ENCODE results near the gene SEPTIN14. TPM values are rescaled to one million over a fixed set of nuclear protein-coding genes. Genes with fewer than 3 reads are reported as not detected.
"Not testable (repeated sequence)": the region's sequence is repeated elsewhere in the genome, so short reads cannot be mapped to it uniquely, and the experiment has no call there.

SEPTIN14 gene
- total and polyA plus RNA-seq, 2 of the 8 experiments (the other 6 are each of a cell fraction or from before 2014, with no cell fraction given): not detected

- no peak for TF ChIP-seq CBX5 (IDR thresholded peaks at IDR 0.05; ENCODE audit: low read depth, low read length)
Observed at GRCh38 chr7:55786901-55787300, 75.7 kb downstream of the SEPTIN14 start (continued).

GRCh38 chr7:55785444-55785843, 77.1 kb downstream of the SEPTIN14 start:
- H3K4ac ChIP-seq (replicated peaks; ENCODE audit: insufficient read length, low read depth, low read length); H3K4me3 ChIP-seq (ENCODE audit: extremely low read depth in 1 of 4, insufficient read depth in 2 of 4, low read depth in 3 of 4, low read length in 4 of 4); H3K4me1 ChIP-seq (replicated peaks in 1 of 4; ENCODE audit: control insufficient read depth in 3 of 4, insufficient read depth in 4 of 4, low read length in 3 of 4); H3K14ac ChIP-seq (ENCODE audit: insufficient read length); H3K79me1 ChIP-seq (ENCODE audit: low read depth, low read length); POLR2A ChIA-PET (ENCODE audit: partially characterized antibody); H2BK20ac ChIP-seq (ENCODE audit: low read length); H4K91ac ChIP-seq (replicated peaks; ENCODE audit: insufficient read length, low read length); H2BK5ac ChIP-seq (ENCODE audit: low read depth, low read length); H4K5ac ChIP-seq (ENCODE audit: insufficient read length, low read depth, low read length); DNase-seq (ENCODE audit: low read depth in 1 of 2, low spot score in 2 of 2); H3K9ac ChIP-seq (replicated peaks in 1 of 4; ENCODE audit: extremely low read depth in 1 of 4, low read depth in 3 of 4, low read length in 3 of 4); H3K56ac ChIP-seq (replicated peaks; ENCODE audit: insufficient read length, low read depth, low read length); H3K27me3 ChIP-seq (replicated peaks in 1 of 4; ENCODE audit: control insufficient read depth in 3 of 4, extremely low read depth in 1 of 4, insufficient read depth in 3 of 4, low read length in 3 of 4); H3K9me3 ChIP-seq (ENCODE audit: insufficient read depth in 2 of 2, low read depth in 1 of 2, low read length in 1 of 2); H4K8ac ChIP-seq (ENCODE audit: extremely low read depth, insufficient read depth, low read length); H4K20me1 ChIP-seq (replicated peaks in 1 of 2; ENCODE audit: control insufficient read depth in 1 of 2, insufficient read depth in 2 of 2, low read length in 2 of 2); H3K27ac ChIP-seq (ENCODE audit: low read depth, low read length); H3K23me2 ChIP-seq (ENCODE audit: low read depth, low read length); FAIRE-seq; H3K79me2 ChIP-seq (ENCODE audit: control insufficient read depth in 1 of 2, insufficient read depth in 2 of 2, low read length in 2 of 2); H2BK12ac ChIP-seq (ENCODE audit: low read depth, low read length); H2AFZ ChIP-seq (ENCODE audit: low read length); H3K18ac ChIP-seq (ENCODE audit: extremely low read depth, low read length); H2AK5ac ChIP-seq (ENCODE audit: low read depth, low read length); H3K4me2 ChIP-seq (ENCODE audit: insufficient read depth in 1 of 2, low read depth in 2 of 2, low read length in 2 of 2); CTCF ChIA-PET (ENCODE audit: partially characterized antibody); H3K23ac ChIP-seq (ENCODE audit: insufficient read length); H2BK120ac ChIP-seq (replicated peaks; ENCODE audit: low read depth, low read length); H3K36me3 ChIP-seq (ENCODE audit: control insufficient read depth in 2 of 4, insufficient read depth in 4 of 4, low read length in 3 of 4); H2BK15ac ChIP-seq (ENCODE audit: low read length): not testable (repeated sequence)
- WGBS, 2 experiments (ENCODE audit: extremely low coverage in 1 of 2, insufficient coverage in 1 of 2, insufficient read length in 1 of 2, insufficient replicate concordance in 2 of 2, low coverage in 1 of 2, low lambda C conversion rate in 2 of 2, missing lambda C conversion rate in 1 of 2): 87% methylated on average over 7 of the region's 7 CpGs; no CpG with 5 or more reads in 1 of the 2 experiments
